MM.1S (cell line): ENCODE data around the gene SAMD13.

ENCODE experiments used
- DNase-seq: peaks from one replicate; pipeline ENCODE4 v3.0.0-alpha.2; 2015
- H2AFZ ChIP-seq: fragments of 300-600 bp; sonication (generic); 2 replicates; pipeline ENCODE4 v1.6.0; 2016; ENCODE audit warnings: antibody characterized with exemption, low read length
- H3F3A ChIP-seq: fragments of 300-600 bp; sonication (generic); 2 replicates; pipeline ENCODE4 v1.6.1; 2016; ENCODE audit warnings: mild to moderate bottlenecking, antibody characterized with exemption, low read length, moderate library complexity, mixed read lengths; ENCODE audit not compliant: insufficient read depth
- H3K27ac ChIP-seq: fragments of 300-600 bp; sonication (generic); 2 replicates; pipeline ENCODE4 v1.5.1; 2016; ENCODE audit warnings: mild to moderate bottlenecking, low read length
- H3K27me3 ChIP-seq: fragments of 300-600 bp; sonication (generic); replicated peaks from 2 replicates; pipeline ENCODE4 v1.6.0; 2016; ENCODE audit warnings: low read length; ENCODE audit not compliant: insufficient read depth
- H3K36me3 ChIP-seq: fragments of 300-600 bp; sonication (generic); replicated peaks from 2 replicates; pipeline ENCODE4 v1.6.1; 2016; ENCODE audit warnings: mild to moderate bottlenecking, low read length, mixed read lengths; ENCODE audit not compliant: insufficient read depth
- H3K4me1 ChIP-seq: fragments of 300-600 bp; sonication (generic); 2 replicates; pipeline ENCODE4 v1.6.1; 2016; ENCODE audit warnings: low read length, mixed read lengths
- H3K4me2 ChIP-seq: fragments of 300-600 bp; sonication (generic); 2 replicates; pipeline ENCODE4 v1.6.0; 2016; ENCODE audit warnings: low read depth, low read length
- H3K4me3 ChIP-seq: fragments of 300-600 bp; sonication (generic); 2 replicates; pipeline ENCODE4 v1.5.1; 2016; ENCODE audit warnings: low read length, mixed read lengths
- H3K79me2 ChIP-seq: fragments of 300-600 bp; sonication (generic); 2 replicates; pipeline ENCODE4 v1.6.1; 2016; ENCODE audit warnings: mixed run types, low read length, mixed read lengths
- H3K9ac ChIP-seq: fragments of 300-600 bp; sonication (generic); 2 replicates; pipeline ENCODE4 v1.6.1; 2016; ENCODE audit warnings: low read length, mixed read lengths
- H3K9me2 ChIP-seq: fragments of 300-600 bp; sonication (generic); replicated peaks from 2 replicates; pipeline ENCODE4 v1.6.1; 2016; ENCODE audit warnings: mild to moderate bottlenecking, low read length, mixed read lengths; ENCODE audit not compliant: insufficient read depth
- H3K9me3 ChIP-seq: fragments of 300-600 bp; sonication (generic); replicated peaks from 2 replicates; pipeline ENCODE4 v1.6.1; 2016; ENCODE audit warnings: mild to moderate bottlenecking, low read length, mixed read lengths; ENCODE audit not compliant: insufficient read depth
- H4K20me1 ChIP-seq: fragments of 300-600 bp; sonication (generic); 2 replicates; pipeline ENCODE4 v1.6.1; 2016; ENCODE audit warnings: mild to moderate bottlenecking, low read length, moderate library complexity, mixed read lengths; ENCODE audit not compliant: insufficient read depth
- EZH2 ChIP-seq: fragments of 300-600 bp; sonication (generic); optimal IDR thresholded peaks from 2 replicates; pipeline ENCODE3; 2017; ENCODE audit warnings: low read depth, mild to moderate bottlenecking, antibody characterized with exemption, low read length, mixed read lengths
- EZH2phosphoT487 ChIP-seq: fragments of 300-600 bp; sonication (generic); IDR thresholded peaks from 2 replicates; pipeline ENCODE4 v1.6.1; 2018; ENCODE audit warnings: antibody characterized with exemption, low read length
- TF ChIP-seq, protein P1 (sequence below): fragments of 300-600 bp; sonication (generic); IDR thresholded peaks from 2 replicates; pipeline ENCODE4 v1.5.1; 2016; ENCODE audit warnings: antibody characterized with exemption, low read length, mixed read lengths

SAMD13 gene

GRCh38 chr1:84278905-84279304 lies 22.6 kb upstream of the SAMD13 start:
- no peaks in the 10 kb centered on the region for H3K36me3 ChIP-seq
- no peak for DNase-seq
- H2AFZ ChIP-seq, result no peak overlapping the region
- no peaks in the 10 kb centered on the region for H3K27me3 ChIP-seq
- no peak overlapping the region for H3K9ac ChIP-seq
- TF ChIP-seq EZH2 (no peak), EZH2phosphoT487 (no peak)
- TF ChIP-seq, protein P1, sequence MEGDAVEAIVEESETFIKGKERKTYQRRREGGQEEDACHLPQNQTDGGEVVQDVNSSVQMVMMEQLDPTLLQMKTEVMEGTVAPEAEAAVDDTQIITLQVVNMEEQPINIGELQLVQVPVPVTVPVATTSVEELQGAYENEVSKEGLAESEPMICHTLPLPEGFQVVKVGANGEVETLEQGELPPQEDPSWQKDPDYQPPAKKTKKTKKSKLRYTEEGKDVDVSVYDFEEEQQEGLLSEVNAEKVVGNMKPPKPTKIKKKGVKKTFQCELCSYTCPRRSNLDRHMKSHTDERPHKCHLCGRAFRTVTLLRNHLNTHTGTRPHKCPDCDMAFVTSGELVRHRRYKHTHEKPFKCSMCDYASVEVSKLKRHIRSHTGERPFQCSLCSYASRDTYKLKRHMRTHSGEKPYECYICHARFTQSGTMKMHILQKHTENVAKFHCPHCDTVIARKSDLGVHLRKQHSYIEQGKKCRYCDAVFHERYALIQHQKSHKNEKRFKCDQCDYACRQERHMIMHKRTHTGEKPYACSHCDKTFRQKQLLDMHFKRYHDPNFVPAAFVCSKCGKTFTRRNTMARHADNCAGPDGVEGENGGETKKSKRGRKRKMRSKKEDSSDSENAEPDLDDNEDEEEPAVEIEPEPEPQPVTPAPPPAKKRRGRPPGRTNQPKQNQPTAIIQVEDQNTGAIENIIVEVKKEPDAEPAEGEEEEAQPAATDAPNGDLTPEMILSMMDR, result no peak
- H3F3A ChIP-seq, result no peaks in the 10 kb centered on the region
- H3K9me3 ChIP-seq, result no peaks in the 10 kb centered on the region
- H3K4me2 ChIP-seq, result no peak overlapping the region
- no peak overlapping the region for H3K4me3 ChIP-seq
- no peak overlapping the region for H3K27ac ChIP-seq
- no peaks in the 10 kb centered on the region for H3K79me2 ChIP-seq
- no peaks in the 10 kb centered on the region for H4K20me1 ChIP-seq
- no peaks in the 10 kb centered on the region for H3K9me2 ChIP-seq
- H3K4me1 ChIP-seq, result no peaks in the 10 kb centered on the region

- Histone ChIP-seq H3K4me1 (no peaks in the 10 kb centered on the region), H3K79me2 (no peaks in the 10 kb centered on the region), H3K9ac (no peak overlapping the region), H3F3A (no peaks in the 10 kb centered on the region), H3K4me2 (no peak overlapping the region), H2AFZ (no peak overlapping the region), H3K4me3 (no peak overlapping the region), H4K20me1 (no peaks in the 10 kb centered on the region), H3K9me2 (no peaks in the 10 kb centered on the region), H3K27me3 (no peaks in the 10 kb centered on the region), H3K9me3 (no peaks in the 10 kb centered on the region), H3K36me3 (no peaks in the 10 kb centered on the region), H3K27ac (no peak overlapping the region)
- TF ChIP-seq, protein P1, result no peak
- TF ChIP-seq EZH2, result no peak
- no peak for TF ChIP-seq EZH2phosphoT487
- DNase-seq, result no peak
These were observed 20.6 kb upstream of the SAMD13 start for GRCh38 chr1:84280912-84281311.

DNA sequence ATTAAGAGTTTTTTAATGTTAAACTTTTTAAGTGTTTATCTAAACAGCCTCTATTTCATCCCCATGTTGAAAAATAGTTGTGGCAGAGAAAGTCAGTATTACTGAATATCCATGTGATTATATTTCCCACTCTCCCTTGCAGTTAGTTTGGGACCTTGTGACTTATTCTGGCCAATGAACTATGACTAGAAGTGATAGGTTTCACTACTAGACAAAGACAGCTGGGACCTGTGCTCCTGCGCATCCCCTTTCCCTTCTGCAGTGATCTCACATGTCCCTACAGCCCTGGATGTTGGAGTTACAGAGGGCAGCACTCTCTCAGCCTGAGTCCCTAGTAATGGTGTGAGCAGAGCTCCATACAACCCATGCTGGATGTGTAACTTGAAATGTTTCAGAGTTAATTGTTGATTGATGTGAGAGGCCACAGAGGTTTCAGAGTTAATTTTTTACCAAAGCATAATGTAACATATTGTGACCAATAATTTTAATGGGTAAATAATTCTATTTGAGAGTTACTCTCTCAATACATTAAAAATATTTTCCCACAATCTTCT lies 18.7 kb upstream of the SAMD13 start:
- no peaks in the 10 kb centered on the region for H3K79me2 ChIP-seq
- no peaks in the 10 kb centered on the region for H3K36me3 ChIP-seq
- H4K20me1 ChIP-seq, result no peaks in the 10 kb centered on the region
- H2AFZ ChIP-seq, result no peak overlapping the region
- no peak overlapping the region for H3K27ac ChIP-seq
- no peak for DNase-seq
- no peak overlapping the region for H3K4me3 ChIP-seq
- H3K4me1 ChIP-seq, result no peaks in the 10 kb centered on the region
- TF ChIP-seq EZH2phosphoT487 (no peak), EZH2 (no peak)
- TF ChIP-seq, protein P1, result no peak
- H3K27me3 ChIP-seq, result no peaks in the 10 kb centered on the region
- H3K4me2 ChIP-seq, result no peak overlapping the region
- H3F3A ChIP-seq, result no peaks in the 10 kb centered on the region
- H3K9me2 ChIP-seq, result no peaks in the 10 kb centered on the region
- no peaks in the 10 kb centered on the region for H3K9me3 ChIP-seq
- H3K9ac ChIP-seq, result no peak overlapping the region
